Transverse colon (tissue), 4 donors: ENCODE data around the gene KIAA0040. TPM values are rescaled to one million over a fixed set of nuclear protein-coding genes. Genes with fewer than 3 reads are reported as not detected.

ENCODE experiments used
- DNase-seq: peaks from one replicate; pipeline ENCODE4 v3.0.0-alpha.2; 2019
- H3K27ac ChIP-seq, 4 donors: fragments of 200-600 bp; sonication (generic); 2 replicates each; pipeline ENCODE4 v1.5.1; 2016 to 2018; ENCODE audit warnings: inconsistent platforms in 4 of 4
- H3K27me3 ChIP-seq: fragments of 200-600 bp; sonication (generic); 2 replicates; pipeline ENCODE4 v1.5.1; 2017; ENCODE audit warnings: inconsistent platforms
- H3K36me3 ChIP-seq, 4 donors: fragments of 200-600 bp; sonication (generic); 2 replicates each; pipeline ENCODE4 v1.5.1; 2017 to 2019; ENCODE audit warnings: inconsistent platforms in 4 of 4
- H3K4me1 ChIP-seq, 4 donors: fragments of 200-600 bp; sonication (generic); 2 replicates each; pipeline ENCODE4 v1.5.1; 2017 to 2020; ENCODE audit warnings: inconsistent platforms in 4 of 4
- H3K4me3 ChIP-seq, 4 donors: fragments of 200-600 bp; sonication (generic); 1 replicate in 1 of 4; 2 replicates in 3 of 4; pipeline versions ENCODE4 v1.5.1 to v1.6.1; 2017 to 2019; ENCODE audit warnings: inconsistent platforms in 4 of 4
- H3K9me3 ChIP-seq, 2 donors: fragments of 200-600 bp; sonication (generic); 2 replicates each; pipeline ENCODE4 v1.5.1; 2017 to 2019; ENCODE audit warnings: inconsistent platforms in 2 of 2
- EP300 ChIP-seq: sonication (generic); formaldehyde crosslinking; IDR thresholded peaks from one replicate; pipeline ENCODE4 v1.6.1; 2017; ENCODE audit warnings: antibody characterized with exemption, low read depth
- POLR2A ChIP-seq: fragments of 450-650 bp; IDR thresholded peaks from one replicate; pipeline ENCODE4 v1.6.1; 2016; ENCODE audit warnings: antibody characterized with exemption, mild to moderate bottlenecking, moderate library complexity
- POLR2AphosphoS5 ChIP-seq, 3 donors: sonication (generic); formaldehyde crosslinking; IDR thresholded peaks; one replicate each; pipeline ENCODE4 v1.6.1; 2016; ENCODE audit warnings: antibody characterized with exemption in 3 of 3
- WGBS, 2 donors: methylation state at CpG; one replicate each; pipeline ENCODE4 v1.1.5; 2018; ENCODE audit warnings: low coverage in 1 of 2; 5-methylcytosine and 5-hydroxymethylcytosine counted together
- in situ Hi-C, 4 donors: fragments of 200-750 bp; cut with MboI; loops; one replicate each; pipeline versions ENCODE4 v1.15.0 to v1.15.1; 2017; ENCODE audit warnings: low sequenced_read_pairs in 3 of 4, low pct_ligation_motif_present in 1 of 4, low pct_unique_long_range_greater_than_20kb in 1 of 4
- intact Hi-C: fragments of 100-400 bp; cut with DNase I; formaldehyde crosslinking; loops from one replicate; pipeline ENCODE4 v1.15.1; 2023; ENCODE audit warnings: low total_unique reads
- total RNA-seq, 4 donors: library from RNA; depleted of rRNA; stranded (reverse); fragments of >200 nt; gene quantifications; one replicate each; pipeline ENCODE4 v1.1.0, GENCODE V29; 2016
- TF ChIP-seq, protein P1 (sequence below), 5 experiments: fragments of 200-600 bp in 3 of 5; fragments of 450-650 bp in 2 of 5; sonication (generic) in 3 of 5; IDR thresholded peaks; 1 replicate in 2 of 5; 2 replicates in 3 of 5; pipeline ENCODE4 v1.5.1; 2016 to 2017; ENCODE audit warnings: antibody characterized with exemption in 5 of 5, inconsistent platforms in 3 of 5, mild to moderate bottlenecking in 2 of 5, moderate library complexity in 1 of 5

KIAA0040 gene
- total RNA-seq, 4 donors from 2014 or later, result 17.5 to 35.5 (median 21.2) TPM

DNA sequence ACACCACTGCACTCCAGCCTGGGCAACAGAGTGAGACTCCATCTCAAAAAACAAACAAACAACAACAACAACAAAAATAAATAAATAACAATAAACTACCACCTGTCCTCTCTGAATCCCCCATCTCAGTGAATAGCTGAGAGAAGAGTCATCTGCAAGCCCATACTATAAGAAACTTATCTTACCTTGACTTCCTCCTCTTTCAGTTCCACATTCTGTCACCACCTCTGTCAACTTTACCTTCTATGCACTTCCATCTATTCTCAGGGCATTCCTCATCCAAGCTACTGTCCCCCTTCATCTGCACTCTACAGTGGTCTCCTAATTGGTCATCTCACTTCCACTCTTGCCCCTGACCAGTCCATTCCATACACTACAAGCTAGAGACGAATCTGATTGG, 58.1 kb downstream of the KIAA0040 start:
- no peak for TF ChIP-seq POLR2A
- H3K4me1 ChIP-seq, result peaks cover 0 to 24% (median 11%) of the 10 kb centered on the region in 4 donors
- no peak for DNase-seq
- no peaks in the 10 kb centered on the region for H3K9me3 ChIP-seq
- H3K36me3 ChIP-seq, result no peaks in the 10 kb centered on the region
- no peak overlapping the region for H3K27ac ChIP-seq
- no peaks in the 10 kb centered on the region for H3K27me3 ChIP-seq
- H3K4me3 ChIP-seq, result no peak overlapping the region
- in situ Hi-C loops (loop anchor here in 2 of 4 donors (25.0 kb wide), 2 partner anchors 97 to 372 kb away; no protein-coding TSS in a partner anchor), intact Hi-C loops (no loop called here)
- WGBS, 2 donors, result 83 to 89% methylated on average over 1 of the region's 1 CpG

- H3K36me3 ChIP-seq, result no peaks in the 10 kb centered on the region
- no peak for DNase-seq
- WGBS, 2 donors, result 50 to 85% methylated on average over 1 to 6 of the region's 6 CpGs
- TF ChIP-seq POLR2AphosphoS5 (IDR thresholded peaks at IDR 0.05), result no peak
- TF ChIP-seq POLR2A, result no peak
- TF ChIP-seq, protein P1, sequence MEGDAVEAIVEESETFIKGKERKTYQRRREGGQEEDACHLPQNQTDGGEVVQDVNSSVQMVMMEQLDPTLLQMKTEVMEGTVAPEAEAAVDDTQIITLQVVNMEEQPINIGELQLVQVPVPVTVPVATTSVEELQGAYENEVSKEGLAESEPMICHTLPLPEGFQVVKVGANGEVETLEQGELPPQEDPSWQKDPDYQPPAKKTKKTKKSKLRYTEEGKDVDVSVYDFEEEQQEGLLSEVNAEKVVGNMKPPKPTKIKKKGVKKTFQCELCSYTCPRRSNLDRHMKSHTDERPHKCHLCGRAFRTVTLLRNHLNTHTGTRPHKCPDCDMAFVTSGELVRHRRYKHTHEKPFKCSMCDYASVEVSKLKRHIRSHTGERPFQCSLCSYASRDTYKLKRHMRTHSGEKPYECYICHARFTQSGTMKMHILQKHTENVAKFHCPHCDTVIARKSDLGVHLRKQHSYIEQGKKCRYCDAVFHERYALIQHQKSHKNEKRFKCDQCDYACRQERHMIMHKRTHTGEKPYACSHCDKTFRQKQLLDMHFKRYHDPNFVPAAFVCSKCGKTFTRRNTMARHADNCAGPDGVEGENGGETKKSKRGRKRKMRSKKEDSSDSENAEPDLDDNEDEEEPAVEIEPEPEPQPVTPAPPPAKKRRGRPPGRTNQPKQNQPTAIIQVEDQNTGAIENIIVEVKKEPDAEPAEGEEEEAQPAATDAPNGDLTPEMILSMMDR (IDR thresholded peaks at IDR 0.05), result no peak
- TF ChIP-seq EP300, result no peak
- no peak overlapping the region for H3K4me3 ChIP-seq
- no peak overlapping the region for H3K27ac ChIP-seq
- in situ Hi-C loops (loop anchor here in 2 of 4 donors (25.0 kb wide), 2 partner anchors 97 to 372 kb away; no protein-coding TSS in a partner anchor), intact Hi-C loops (no loop called here)
- no peaks in the 10 kb centered on the region for H3K9me3 ChIP-seq
- no peaks in the 10 kb centered on the region for H3K27me3 ChIP-seq
- H3K4me1 ChIP-seq, result peaks cover 1 to 31% (median 13%) of the 10 kb centered on the region in 4 donors
These were observed 58.7 kb downstream of the KIAA0040 start for GRCh38 chr1:175133673-175134435.

- 60 to 68% methylated on average over 1 of the region's 1 CpG for WGBS, 2 donors
- DNase-seq, result no peak
- peaks cover 7 to 45% (median 17%) of the 10 kb centered on the region in 4 donors for H3K4me1 ChIP-seq
- in situ Hi-C loops, result loop anchor here in 2 of 4 donors (25.0 kb wide), 2 partner anchors 95 to 370 kb away; no protein-coding TSS in a partner anchor
- TF ChIP-seq POLR2A, result no peak
- TF ChIP-seq, protein P1 (IDR thresholded peaks at IDR 0.05), result no peak
- TF ChIP-seq POLR2AphosphoS5 (IDR thresholded peaks at IDR 0.05), result no peak
- no peak for TF ChIP-seq EP300
- H3K27me3 ChIP-seq, result no peaks in the 10 kb centered on the region
- peak overlapping the region in 3 of 4 donors; percentile 40 to 47 (median 45) for H3K27ac ChIP-seq
- H3K9me3 ChIP-seq, result no peaks in the 10 kb centered on the region
- H3K36me3 ChIP-seq, result no peaks in the 10 kb centered on the region
- intact Hi-C loops, result no loop called here
- no peak overlapping the region for H3K4me3 ChIP-seq
These were observed 60.1 kb downstream of the KIAA0040 start for GRCh38 chr1:175132436-175132835.

- TF ChIP-seq, protein P1 (IDR thresholded peaks at IDR 0.05), result no peak
- TF ChIP-seq POLR2A, result no peak
- no peak for TF ChIP-seq POLR2AphosphoS5 (IDR thresholded peaks at IDR 0.05)
- TF ChIP-seq EP300, result no peak
- H3K27me3 ChIP-seq, result no peaks in the 10 kb centered on the region
- no peaks in the 10 kb centered on the region for H3K36me3 ChIP-seq
- H3K9me3 ChIP-seq, result no peaks in the 10 kb centered on the region
- in situ Hi-C loops, result loop anchor here in 2 of 4 donors (25.0 kb wide), 2 partner anchors 94 to 369 kb away; no protein-coding TSS in a partner anchor
- peak overlapping the region; percentile 40 to 71 (median 64) for H3K27ac ChIP-seq
- no peak overlapping the region for H3K4me3 ChIP-seq
- intact Hi-C loops, result no loop called here
- peaks cover 7 to 48% (median 17%) of the 10 kb centered on the region in 4 donors for H3K4me1 ChIP-seq
- 50 to 68% methylated on average over 1 of the region's 1 CpG for WGBS, 2 donors
- DNase-seq, result no peak
These were observed 61.5 kb downstream of the KIAA0040 start for GRCh38 chr1:175131095-175131494.
